Naive thymus-derived CD4-positive, alpha-beta T cell (primary cell): ENCODE data around the gene TBX21. TPM values are rescaled to one million over a fixed set of nuclear protein-coding genes. Genes with fewer than 3 reads are reported as not detected.

ENCODE experiments used
- ATAC-seq: fragments of 150-1000 bp; cut with Tn5 transposase; 2 replicates; pipeline ENCODE4 v1.10.0; 2021; ENCODE audit warnings: mild to moderate bottlenecking, moderate library complexity
- CTCF ChIA-PET: fragments of 350-600 bp; sonication (Branson Sonifier 250); formaldehyde crosslinking; loops from one replicate; lab custom pipeline; 2021; ENCODE audit warnings: antibody characterized with exemption; lab: Charles Lee
- POLR2A ChIA-PET: fragments of 350-600 bp; sonication (Branson Sonifier 250); formaldehyde crosslinking; loops from one replicate; lab custom pipeline; 2021; ENCODE audit warnings: antibody characterized with exemption, inconsistent platforms; lab: Charles Lee
- DNase-seq, 9 donors: peaks; one replicate each; pipeline versions ENCODE4 v3.0.0 to v3.0.0-alpha.2; 2020 to 2022; ENCODE audit warnings: mixed read lengths in 1 of 9
- H3K27ac ChIP-seq: one replicate; pipeline ENCODE4 v1.7.0; 2013; ENCODE audit warnings: mild to moderate bottlenecking, low read depth, low read length, moderate library complexity
- H3K27me3 ChIP-seq, 2 donors: one replicate each; pipeline ENCODE4 v1.7.0; 2013; ENCODE audit warnings: low read length in 2 of 2, mild to moderate bottlenecking in 2 of 2, moderate library complexity in 2 of 2; ENCODE audit not compliant: control insufficient read depth in 2 of 2, insufficient read depth in 2 of 2
- H3K36me3 ChIP-seq, 3 experiments: 1 replicate in 2 of 3; 2 replicates in 1 of 3; pipeline ENCODE4 v1.7.0; 2013; ENCODE audit warnings: low read length in 3 of 3, mild to moderate bottlenecking in 3 of 3, moderate library complexity in 1 of 3; ENCODE audit not compliant: insufficient read depth in 3 of 3, control insufficient read depth in 2 of 3
- H3K4me1 ChIP-seq, 2 donors: one replicate each; pipeline ENCODE4 v1.7.0; 2013; ENCODE audit warnings: low read length in 2 of 2, mild to moderate bottlenecking in 2 of 2, moderate library complexity in 1 of 2; ENCODE audit not compliant: control insufficient read depth in 2 of 2, insufficient read depth in 2 of 2
- H3K4me3 ChIP-seq: 2 replicates; pipeline ENCODE4 v1.7.0; 2013; ENCODE audit warnings: mild to moderate bottlenecking, low read length
- H3K9me3 ChIP-seq, 3 experiments: 1 replicate in 2 of 3; 2 replicates in 1 of 3; pipeline ENCODE4 v1.7.0; 2013; ENCODE audit warnings: low read length in 3 of 3; ENCODE audit not compliant: control insufficient read depth in 2 of 3
- H3K27ac Mint-ChIP-seq, 9 donors: one replicate each; pipeline ENCODE4 v1.8.0; 2020 to 2022; ENCODE audit warnings: mixed read lengths in 9 of 9, mild to moderate bottlenecking in 8 of 9, moderate library complexity in 5 of 9, inconsistent platforms in 2 of 9
- H3K27me3 Mint-ChIP-seq, 5 donors: one replicate each; pipeline ENCODE4 v1.8.0; 2021 to 2022; ENCODE audit warnings: mixed read lengths in 5 of 5, mild to moderate bottlenecking in 1 of 5
- H3K36me3 Mint-ChIP-seq, 5 donors: one replicate each; pipeline ENCODE4 v1.8.0; 2020 to 2022; ENCODE audit warnings: mixed read lengths in 5 of 5, mild to moderate bottlenecking in 3 of 5, inconsistent platforms in 1 of 5
- H3K4me1 Mint-ChIP-seq, 7 donors: one replicate each; pipeline ENCODE4 v1.8.0; 2020 to 2022; ENCODE audit warnings: mixed read lengths in 7 of 7, mild to moderate bottlenecking in 3 of 7, inconsistent platforms in 1 of 7
- H3K4me3 Mint-ChIP-seq, 10 donors: one replicate each; pipeline ENCODE4 v1.8.0; 2020 to 2022; ENCODE audit warnings: mild to moderate bottlenecking in 10 of 10, mixed read lengths in 10 of 10, moderate library complexity in 6 of 10, inconsistent platforms in 2 of 10
- H3K9me3 Mint-ChIP-seq, 11 donors: one replicate each; pipeline ENCODE4 v1.8.0; 2020 to 2022; ENCODE audit warnings: mixed read lengths in 11 of 11, mild to moderate bottlenecking in 4 of 11, inconsistent platforms in 1 of 11, moderate library complexity in 1 of 11
- intact Hi-C, 2 donors: fragments of 100-400 bp; cut with micrococcal nuclease; formaldehyde crosslinking; loops; one replicate each; pipeline ENCODE4 v1.15.1; 2023
- polyA plus RNA-seq, 2 donors: library from polyadenylated mRNA; unstranded; fragments of 300-500 nt; fragmentation: Illumina TruSeq; gene quantifications; one replicate each; pipeline ENCODE4 v1.2.3, GENCODE V29; 2021
- total RNA-seq, 6 experiments: library from RNA in 5 of 6; stranded (reverse) in 5 of 6; gene quantifications; 1 replicate in 5 of 6; 2 replicates in 1 of 6; pipeline ENCODE4 v1.2.3 and lab custom pipeline; 2021 to 2026

TBX21 gene
- total and polyA plus RNA-seq, 7 experiments from 2014 or later, result 0.13 to 38.6 (median 1.5) TPM

DNA sequence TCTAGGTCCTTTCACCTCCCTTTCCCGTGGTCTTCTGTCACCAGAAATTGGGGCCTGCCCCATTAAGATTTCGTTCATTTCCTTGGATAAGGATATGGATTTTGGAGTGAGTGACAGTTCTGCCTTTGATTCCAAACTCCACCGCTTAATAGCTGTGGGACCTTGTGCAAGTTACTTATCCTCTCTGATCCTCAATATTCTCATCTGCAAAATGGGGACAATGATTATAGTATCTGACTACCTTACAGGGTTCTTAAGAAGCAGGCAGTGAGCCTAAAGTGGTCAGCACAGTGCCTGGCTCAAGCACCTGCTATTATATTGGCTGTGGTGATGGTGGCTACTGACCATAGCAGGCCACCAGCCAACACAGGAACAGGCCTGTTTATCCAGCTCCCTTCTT lies 23.4 kb upstream of the TBX21 start:
- Mint-ChIP-seq H3K27me3 (peaks cover 0 to 8% (median 0%) of the 10 kb centered on the region in 5 donors), H3K9me3 (peaks cover 0 to 2% (median 0%) of the 10 kb centered on the region in 11 donors), H3K4me3 (no peak overlapping the region), H3K4me1 (peaks cover 33 to 62% (median 36%) of the 10 kb centered on the region in 7 donors), H3K27ac (no peak overlapping the region), H3K36me3 (no peaks in the 10 kb centered on the region)
- H3K4me1 ChIP-seq, result peaks cover 31 to 57% of the 10 kb centered on the region in 2 donors
- no peak overlapping the region for H3K4me3 ChIP-seq
- intact Hi-C loops, result no loop called here
- H3K27ac ChIP-seq, result no peak overlapping the region
- DNase-seq, result no peak
- H3K27me3 ChIP-seq, result no peaks in the 10 kb centered on the region
- ATAC-seq, result no peak
- POLR2A ChIA-PET, result no interaction called here
- CTCF ChIA-PET, result no interaction called here
- H3K36me3 ChIP-seq, result no peaks in the 10 kb centered on the region
- H3K9me3 ChIP-seq, result no peaks in the 10 kb centered on the region

GRCh38 chr17:47711366-47712099 lies 21.5 kb upstream of the TBX21 start:
- H3K9me3 Mint-ChIP-seq, result peaks cover 0 to 2% (median 0%) of the 10 kb centered on the region in 11 donors
- DNase-seq (no peak), ATAC-seq (no peak)
- peak overlapping the region in 2 of 9 donors; percentile 1 to 21 for H3K27ac Mint-ChIP-seq
- POLR2A ChIA-PET, result no interaction called here
- no peaks in the 10 kb centered on the region for H3K27me3 ChIP-seq
- H3K36me3 Mint-ChIP-seq, result no peaks in the 10 kb centered on the region
- H3K4me3 Mint-ChIP-seq, result no peak overlapping the region
- H3K27ac ChIP-seq, result no peak overlapping the region
- H3K4me3 ChIP-seq, result no peak overlapping the region
- peaks cover 0 to 8% (median 0%) of the 10 kb centered on the region in 5 donors for H3K27me3 Mint-ChIP-seq
- H3K36me3 ChIP-seq, result no peaks in the 10 kb centered on the region
- CTCF ChIA-PET, result no interaction called here
- H3K4me1 Mint-ChIP-seq, result peaks cover 13 to 61% (median 20%) of the 10 kb centered on the region in 7 donors
- no peaks in the 10 kb centered on the region for H3K9me3 ChIP-seq
- H3K4me1 ChIP-seq, result peaks cover 12 to 57% of the 10 kb centered on the region in 2 donors
- intact Hi-C loops, result no loop called here

DNA sequence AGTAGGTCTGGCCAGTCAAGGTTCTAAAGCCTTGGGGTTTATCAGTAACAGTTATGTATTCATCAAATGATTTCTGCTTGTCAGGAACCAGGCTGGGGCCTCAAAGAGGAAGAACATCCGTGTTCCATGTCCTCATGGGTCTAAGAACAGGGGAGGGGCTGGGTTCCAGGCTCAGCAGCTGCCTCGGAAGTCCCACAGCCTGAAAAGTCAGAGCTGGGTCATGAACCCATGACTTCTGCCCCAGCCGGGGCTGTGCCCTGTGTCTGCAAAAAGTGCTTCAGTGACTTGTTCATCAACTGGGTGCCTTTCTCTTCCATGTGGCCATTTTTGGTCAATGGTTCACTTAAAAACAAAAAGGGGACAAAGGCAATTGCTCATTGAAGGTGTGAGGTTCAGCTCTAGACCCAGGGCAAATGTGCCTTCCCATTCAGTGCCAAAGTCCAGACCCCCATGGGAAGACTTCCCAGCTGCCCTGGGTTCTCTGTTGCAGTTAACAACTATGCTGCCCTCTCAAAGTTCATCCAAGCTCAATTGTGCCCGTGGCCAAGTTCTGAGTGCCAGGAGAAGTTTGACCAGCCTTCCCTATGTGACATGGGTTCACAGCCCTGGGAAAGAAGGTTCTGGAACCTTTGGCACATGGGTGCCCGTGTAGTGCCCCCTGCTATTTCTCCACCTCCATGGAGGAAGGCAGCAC lies 20.6 kb upstream of the TBX21 start:
- DNase-seq, result no peak
- no peaks in the 10 kb centered on the region for H3K9me3 ChIP-seq
- ATAC-seq, result no peak
- ChIA-PET POLR2A (no interaction called here), CTCF (no interaction called here)
- H3K4me1 ChIP-seq, result peaks cover 2 to 57% of the 10 kb centered on the region in 2 donors
- no peak overlapping the region for H3K4me3 ChIP-seq
- H3K27ac Mint-ChIP-seq, result no peak overlapping the region
- peaks cover 0 to 8% (median 0%) of the 10 kb centered on the region in 5 donors for H3K27me3 Mint-ChIP-seq
- H3K36me3 Mint-ChIP-seq, result no peaks in the 10 kb centered on the region
- intact Hi-C loops, result no loop called here
- H3K36me3 ChIP-seq, result no peaks in the 10 kb centered on the region
- no peaks in the 10 kb centered on the region for H3K9me3 Mint-ChIP-seq
- H3K27me3 ChIP-seq, result no peaks in the 10 kb centered on the region
- no peak overlapping the region for H3K27ac ChIP-seq
- peaks cover 4 to 59% (median 11%) of the 10 kb centered on the region in 7 donors for H3K4me1 Mint-ChIP-seq
- no peak overlapping the region for H3K4me3 Mint-ChIP-seq

- ChIA-PET POLR2A (no interaction called here), CTCF (no interaction called here)
- H3K4me1 ChIP-seq, result peaks cover 11 to 71% of the 10 kb centered on the region in 2 donors
- no peaks in the 10 kb centered on the region for H3K36me3 ChIP-seq
- H3K4me3 Mint-ChIP-seq, result peak overlapping the region in 2 of 10 donors; percentile 21 to 41
- no peaks in the 10 kb centered on the region for H3K36me3 Mint-ChIP-seq
- H3K9me3 ChIP-seq, result no peaks in the 10 kb centered on the region
- DNase-seq, result no peak
- H3K4me1 Mint-ChIP-seq, result peaks cover 10 to 71% (median 20%) of the 10 kb centered on the region in 7 donors
- no peaks in the 10 kb centered on the region for H3K27me3 ChIP-seq
- no peaks in the 10 kb centered on the region for H3K9me3 Mint-ChIP-seq
- H3K27ac Mint-ChIP-seq, result peak overlapping the region in 2 of 9 donors; percentile 59 to 64
- peak; percentile 30 for ATAC-seq
- H3K4me3 ChIP-seq, result no peak overlapping the region
- peaks cover 0 to 8% (median 0%) of the 10 kb centered on the region in 5 donors for H3K27me3 Mint-ChIP-seq
- intact Hi-C loops, result no loop called here
- H3K27ac ChIP-seq, result no peak overlapping the region
Measured at GRCh38 chr17:47713980-47714700, 18.9 kb upstream of the TBX21 start.

- DNase-seq (no peak), ATAC-seq (peak; percentile 39)
- H3K27ac ChIP-seq, result no peak overlapping the region
- ChIA-PET CTCF (no interaction called here), POLR2A (interaction anchor here (0.5 kb wide), 1 partner anchor 15 kb away, joined by 3 read pairs; no protein-coding TSS in a partner anchor)
- H3K27me3 ChIP-seq, result no peaks in the 10 kb centered on the region
- no peaks in the 10 kb centered on the region for H3K36me3 Mint-ChIP-seq
- peaks cover 0 to 8% (median 0%) of the 10 kb centered on the region in 5 donors for H3K27me3 Mint-ChIP-seq
- no peak overlapping the region for H3K4me3 ChIP-seq
- H3K9me3 Mint-ChIP-seq, result no peaks in the 10 kb centered on the region
- H3K4me1 ChIP-seq, result peaks cover 19 to 78% of the 10 kb centered on the region in 2 donors
- H3K9me3 ChIP-seq, result no peaks in the 10 kb centered on the region
- intact Hi-C loops, result no loop called here
- peak overlapping the region in 2 of 10 donors; percentile 38 to 61 for H3K4me3 Mint-ChIP-seq
- H3K4me1 Mint-ChIP-seq, result peaks cover 17 to 75% (median 25%) of the 10 kb centered on the region in 7 donors
- H3K27ac Mint-ChIP-seq, result peak overlapping the region in 2 of 9 donors; percentile 38 to 68
- no peaks in the 10 kb centered on the region for H3K36me3 ChIP-seq
Measured at GRCh38 chr17:47714773-47715396, 18.2 kb upstream of the TBX21 start.

GRCh38 chr17:47715669-47716325 lies 17.2 kb upstream of the TBX21 start:
- Histone ChIP-seq H3K4me3 (no peak overlapping the region), H3K27me3 (no peaks in the 10 kb centered on the region), H3K9me3 (no peaks in the 10 kb centered on the region), H3K36me3 (no peaks in the 10 kb centered on the region), H3K4me1 (peaks cover 22 to 88% of the 10 kb centered on the region in 2 donors), H3K27ac (no peak overlapping the region)
- Mint-ChIP-seq H3K4me3 (peak overlapping the region in 1 of 10 donors; percentile 33), H3K27me3 (peaks cover 0 to 8% (median 0%) of the 10 kb centered on the region in 5 donors), H3K27ac (peak overlapping the region in 2 of 9 donors; percentile 35 to 38), H3K9me3 (no peaks in the 10 kb centered on the region), H3K4me1 (peaks cover 13 to 84% (median 30%) of the 10 kb centered on the region in 7 donors), H3K36me3 (no peaks in the 10 kb centered on the region)
- ChIA-PET POLR2A (interaction anchor here (0.5 kb wide), 1 partner anchor 16 kb away, joined by 3 read pairs; no protein-coding TSS in a partner anchor), CTCF (no interaction called here)
- no peak for DNase-seq
- no peak for ATAC-seq
- intact Hi-C loops, result no loop called here
